Heart left ventricle (tissue), 16 donors: ENCODE data around the gene WDR36. TPM values are rescaled to one million over a fixed set of nuclear protein-coding genes. Genes with fewer than 3 reads are reported as not detected.

Experiments used
- ATAC-seq, 4 donors: fragments of 200-7000 bp; cut with Tn5 transposase; one replicate each; pipeline ENCODE4 v1.9.1; 2020 to 2022; ENCODE audit warnings: moderate library complexity in 4 of 4, mild to moderate bottlenecking in 3 of 4, moderate number of reproducible peaks in 1 of 4
- DNase-seq, 5 donors: peaks; one replicate each; pipeline ENCODE4 v3.0.0-alpha.2; 2020
- H3K27ac ChIP-seq, 12 donors: fragments of 200-600 bp; sonication (generic) in 4 of 12; one replicate each; pipeline versions ENCODE4 v1.5.0 to v1.8.0; 2016 to 2022; ENCODE audit warnings: mild to moderate bottlenecking in 2 of 12
- H3K27me3 ChIP-seq, 9 donors: fragments of 200-600 bp; sonication (generic) in 2 of 9; one replicate each; pipeline versions ENCODE4 v1.5.1 to v1.8.0; 2016 to 2022; ENCODE audit warnings: mild to moderate bottlenecking in 3 of 9
- H3K36me3 ChIP-seq, 9 donors: fragments of 200-600 bp; sonication (generic) in 2 of 9; one replicate each; pipeline versions ENCODE4 v1.5.0 to v1.8.0; 2018 to 2022; ENCODE audit warnings: mild to moderate bottlenecking in 2 of 9
- H3K4me1 ChIP-seq, 12 donors: fragments of 200-600 bp; sonication (generic) in 4 of 12; one replicate each; pipeline versions ENCODE4 v1.5.0 to v1.8.0; 2016 to 2022; ENCODE audit warnings: mild to moderate bottlenecking in 3 of 12
- H3K4me3 ChIP-seq, 12 donors: fragments of 200-600 bp; sonication (generic) in 4 of 12; one replicate each; pipeline versions ENCODE4 v1.5.0 to v1.8.0; 2017 to 2022; ENCODE audit warnings: mild to moderate bottlenecking in 9 of 12, moderate library complexity in 4 of 12
- H3K9me3 ChIP-seq, 12 donors: fragments of 200-600 bp; sonication (generic) in 4 of 12; one replicate each; pipeline versions ENCODE4 v1.5.0 to v1.8.0; 2016 to 2022; ENCODE audit warnings: mild to moderate bottlenecking in 1 of 12
- CTCF ChIP-seq, 12 donors: fragments of 200-600 bp; sonication (generic) in 4 of 12; IDR thresholded peaks; one replicate each; pipeline versions ENCODE4 v1.5.0 to v1.8.0; 2018 to 2022; ENCODE audit warnings: antibody characterized with exemption in 12 of 12, mild to moderate bottlenecking in 5 of 12
- POLR2A ChIP-seq, 2 donors: fragments of 450-650 bp; IDR thresholded peaks; one replicate each; pipeline ENCODE4 v1.6.1; 2017; ENCODE audit warnings: antibody characterized with exemption in 2 of 2, mild to moderate bottlenecking in 2 of 2, moderate library complexity in 2 of 2
- WGBS, 4 donors: extraction: QIAGEN DNeasy Blood & Tissue Kit in 2 of 4; methylation state at CpG; one replicate each; pipeline versions ENCODE4 v1.1.5 to v1.1.7; 2013 to 2018; 5-methylcytosine and 5-hydroxymethylcytosine counted together
- intact Hi-C, 10 donors: fragments of 100-400 bp; cut with DNase I; formaldehyde crosslinking; loops; one replicate each; pipeline versions ENCODE4 v1.11.1 to v1.14.2; 2022
- polyA plus RNA-seq, 2 donors: library from polyadenylated mRNA; stranded (reverse); fragments of 200-250 nt; gene quantifications; one replicate each; pipeline ENCODE4 v1.2.3, GENCODE V29; 2013
- total RNA-seq, 9 donors: library from RNA; depleted of rRNA in 2 of 9; stranded (reverse); fragments of >200 nt in 2 of 9; fragmentation: NEBNext Ultra II Directional in 3 of 9; extraction: Animal tissue kit (Norgen Biotek cat#: 25700) in 3 of 9; gene quantifications; one replicate each; pipeline versions ENCODE4 v1.1.0 to v1.2.4, GENCODE V29; 2016 to 2023
- donor health status: ischemic (EF 13 %, LVEDD 7.1; RV severe dilation, severe dysfunction).
- donor health status: healthy with polysubstance abuse.
- donor health status: DM: no; HTN: yes; CAD: no.
- donor health status: DM: no; HTN: no; CAD: no.
- donor health status: ischemic (EF 25% LVEDD 6.9; RV normal size, moderate dysfunction).
- donor health status: ischemic (EF 25% LVEDD 5.7; RV mildly dilated, moderate dysfunction).
- donor health status: healthy.
- donor health status: DM: yes; HTN: yes; CAD: no.
- donor health status: ischemic (EF 35%, LVEDD 5.7; RV mildly dilated, moderate dysfunction).
- donor health status: nonischemic (EF 11% LVEDD 7.7; RV severe dilation, severe dysfunction).
- donor health status: DM: yes; HTN: yes; CAD: no.
- donor health status: PGD.
- donor health status: ischemic (EF 29% LVEDD 5.4; RV normal size, mild dysfunction).
- donor health status: nonischemic (EF 23%, LVEDD 6.1; RV moderate dilation, normal function).

The WDR36 gene
- total and polyA plus RNA-seq, 11 donors = 4.3 to 18.0 (median 11.7) TPM

GRCh38 chr5:111133436-111133751 lies 41.2 kb downstream of the WDR36 start:
- DNase-seq = no peak
- no peaks in the 10 kb centered on the region for H3K27me3 ChIP-seq
- no peak overlapping the region for H3K4me3 ChIP-seq
- WGBS, 4 donors = 86 to 94% (median 89%) methylated on average over 1 of the region's 1 CpG
- no peak for TF ChIP-seq POLR2A (IDR thresholded peaks at IDR 0.05)
- no peak for TF ChIP-seq CTCF (IDR thresholded peaks at IDR 0.05)
- ATAC-seq = no peak
- intact Hi-C loops = no loop called here
- no peaks in the 10 kb centered on the region for H3K9me3 ChIP-seq
- no peak overlapping the region for H3K27ac ChIP-seq
- peaks cover 0 to 8% (median 0%) of the 10 kb centered on the region in 9 donors for H3K36me3 ChIP-seq
- H3K4me1 ChIP-seq = peaks cover 0 to 24% (median 0%) of the 10 kb centered on the region in 12 donors

- no peak for TF ChIP-seq CTCF (IDR thresholded peaks at IDR 0.05)
- TF ChIP-seq POLR2A (IDR thresholded peaks at IDR 0.05) = no peak
- ATAC-seq (peak in 2 of 4 donors; percentile 50 to 78), DNase-seq (no peak)
- no peak overlapping the region for H3K27ac ChIP-seq
- no peaks in the 10 kb centered on the region for H3K9me3 ChIP-seq
- H3K4me3 ChIP-seq = no peak overlapping the region
- H3K36me3 ChIP-seq = peaks cover 0 to 1% (median 0%) of the 10 kb centered on the region in 9 donors
- WGBS, 4 donors = 61 to 68% (median 65%) methylated on average over 4 of the region's 4 CpGs
- H3K4me1 ChIP-seq = peaks cover 0 to 24% (median 0%) of the 10 kb centered on the region in 12 donors
- no peaks in the 10 kb centered on the region for H3K27me3 ChIP-seq
- intact Hi-C loops = no loop called here
Observed at GRCh38 chr5:111134087-111134486, 41.9 kb downstream of the WDR36 start.

GRCh38 chr5:111134864-111135263 lies 42.7 kb downstream of the WDR36 start:
- 63 to 84% (median 69%) methylated on average over 2 of the region's 2 CpGs for WGBS, 4 donors
- ATAC-seq (no peak), DNase-seq (no peak)
- Histone ChIP-seq H3K27me3 (no peaks in the 10 kb centered on the region), H3K36me3 (no peaks in the 10 kb centered on the region), H3K9me3 (no peaks in the 10 kb centered on the region), H3K4me3 (no peak overlapping the region), H3K4me1 (peaks cover 0 to 24% (median 0%) of the 10 kb centered on the region in 12 donors), H3K27ac (no peak overlapping the region)
- intact Hi-C loops = no loop called here
- TF ChIP-seq POLR2A (IDR thresholded peaks at IDR 0.05) (no peak), CTCF (IDR thresholded peaks at IDR 0.05) (no peak)

- no peaks in the 10 kb centered on the region for H3K27me3 ChIP-seq
- H3K4me3 ChIP-seq = no peak overlapping the region
- DNase-seq (no peak), ATAC-seq (no peak)
- H3K4me1 ChIP-seq = peaks cover 0 to 24% (median 0%) of the 10 kb centered on the region in 12 donors
- TF ChIP-seq POLR2A (IDR thresholded peaks at IDR 0.05) (no peak), CTCF (IDR thresholded peaks at IDR 0.05) (no peak)
- intact Hi-C loops = no loop called here
- 85 to 94% (median 90%) methylated on average over 1 of the region's 1 CpG for WGBS, 4 donors
- H3K36me3 ChIP-seq = no peaks in the 10 kb centered on the region
- H3K27ac ChIP-seq = no peak overlapping the region
- H3K9me3 ChIP-seq = no peaks in the 10 kb centered on the region
Observed at GRCh38 chr5:111135363-111135762, 43.2 kb downstream of the WDR36 start.
